Endothelial cell of umbilical vein (primary cell): Measurements from ENCODE around the gene MVK. TPM values are rescaled to one million over a fixed set of nuclear protein-coding genes. Genes with fewer than 3 reads are reported as not detected.

ENCODE experiments used
- BruUV-seq: library from RNA; stranded (reverse); fragments of 400-500 nt; replicated peaks from 2 replicates; lab custom pipeline; 2021; lab: Mats Ljungman, UMichigan
- CTCF ChIA-PET: fragments of 300-600, 350-600 bp; sonication (Branson Sonifier 250); formaldehyde crosslinking; loops from one replicate; lab custom pipeline; 2021; ENCODE audit warnings: antibody characterized with exemption, inconsistent platforms; lab: Charles Lee
- POLR2A ChIA-PET: fragments of 300-600, 350-600 bp; sonication (Branson Sonifier 250); formaldehyde crosslinking; loops from one replicate; lab custom pipeline; 2021; ENCODE audit warnings: antibody characterized with exemption, inconsistent platforms; lab: Charles Lee
- DNase-seq: peaks from one replicate; pipeline ENCODE4 v3.0.0-alpha.2; 2011; ENCODE audit warnings: low read depth, low spot score
- FAIRE-seq: peaks from 2 replicates; lab custom pipeline; 2011; peaks lifted over from hg19 to GRCh38; lab: Jason Lieb, UNC
- H2AFZ ChIP-seq: 2 replicates; pipeline ENCODE4 v1.6.0; 2012; ENCODE audit warnings: low read depth, low read length, control low read depth, inconsistent platforms
- H3K27ac ChIP-seq: 2 replicates; pipeline ENCODE4 v1.5.1; 2011; ENCODE audit warnings: low read depth, mild to moderate bottlenecking, control low read depth, low read length, moderate library complexity; ENCODE audit not compliant: insufficient read depth
- H3K27me3 ChIP-seq, 2 experiments: 2 replicates each; pipeline versions ENCODE4 v1.6.0 to v1.6.1; 2011; ENCODE audit warnings: low read length in 2 of 2, mixed read lengths in 1 of 2; ENCODE audit not compliant: control insufficient read depth in 2 of 2, insufficient read depth in 2 of 2
- H3K36me3 ChIP-seq, 2 experiments: 2 replicates in 1 of 2; 3 replicates in 1 of 2; pipeline ENCODE4 v1.5.1; 2011; ENCODE audit warnings: low read length in 2 of 2, mild to moderate bottlenecking in 1 of 2, moderate library complexity in 1 of 2; ENCODE audit not compliant: control insufficient read depth in 2 of 2, insufficient read depth in 2 of 2; ENCODE audit errors: extremely low read depth in 1 of 2
- H3K4me1 ChIP-seq: 3 replicates; pipeline ENCODE4 v1.5.1; 2011; ENCODE audit warnings: mild to moderate bottlenecking, low read length; ENCODE audit not compliant: control insufficient read depth, insufficient read depth; ENCODE audit errors: extremely low read depth
- H3K4me2 ChIP-seq: 2 replicates; pipeline ENCODE4 v1.6.1; 2011; ENCODE audit warnings: low read length, control low read depth, mixed read lengths; ENCODE audit not compliant: insufficient read depth
- H3K4me3 ChIP-seq, 3 experiments: fragments of 200-600 bp in 1 of 3; sonication (generic), shearing (Covaris generic) in 1 of 3; replicated peaks in 1 of 3; 2 replicates each; pipeline ENCODE4 v1.5.1; 2011 to 2016; ENCODE audit warnings: control low read depth in 3 of 3, low read length in 3 of 3, mild to moderate bottlenecking in 2 of 3, inconsistent platforms in 1 of 3, low read depth in 1 of 3, moderate library complexity in 1 of 3; ENCODE audit not compliant: insufficient read depth in 1 of 3
- H3K79me2 ChIP-seq: 2 replicates; pipeline ENCODE4 v1.6.0; 2012; ENCODE audit warnings: low read length, inconsistent platforms; ENCODE audit not compliant: control insufficient read depth, insufficient read depth
- H3K9ac ChIP-seq: replicated peaks from 2 replicates; pipeline ENCODE3; 2011; ENCODE audit warnings: low read length, control low read depth; ENCODE audit not compliant: insufficient read depth; ENCODE audit errors: extremely low read depth
- H3K9me1 ChIP-seq: replicated peaks from 3 replicates; pipeline ENCODE4 v1.6.0; 2011; ENCODE audit warnings: mild to moderate bottlenecking, low read length; ENCODE audit not compliant: control insufficient read depth, insufficient read depth; ENCODE audit errors: extremely low read depth
- H3K9me3 ChIP-seq: replicated peaks from 2 replicates; pipeline ENCODE4 v1.5.1; 2012; ENCODE audit warnings: low read length, inconsistent platforms; ENCODE audit not compliant: control insufficient read depth, insufficient read depth
- H4K20me1 ChIP-seq: replicated peaks from 2 replicates; pipeline ENCODE3; 2011; ENCODE audit warnings: mild to moderate bottlenecking, low read length; ENCODE audit not compliant: control insufficient read depth, insufficient read depth; ENCODE audit errors: extremely low read depth
- CTCF ChIP-seq, 2 donors: IDR thresholded peaks; 1 replicate in 1 of 2; 2 replicates in 1 of 2; pipeline ENCODE4 v1.5.1; 2011; ENCODE audit warnings: low read length in 2 of 2, mild to moderate bottlenecking in 2 of 2, moderate library complexity in 2 of 2, control low read depth in 1 of 2, inconsistent platforms in 1 of 2, low read depth in 1 of 2; ENCODE audit not compliant: insufficient read depth in 1 of 2; ENCODE audit errors: extremely low read depth in 1 of 2
- FOS ChIP-seq: IDR thresholded peaks from 2 replicates; pipeline ENCODE4 v1.6.1; 2011; ENCODE audit warnings: mild to moderate bottlenecking, low read length, moderate library complexity, borderline replicate concordance; ENCODE audit not compliant: insufficient read depth
- GATA2 ChIP-seq: IDR thresholded peaks from 2 replicates; pipeline ENCODE4 v1.7.0; 2011; ENCODE audit warnings: low read depth, mild to moderate bottlenecking, moderate library complexity, mixed read lengths, low read length; ENCODE audit not compliant: insufficient read length, insufficient read depth
- JUN ChIP-seq: IDR thresholded peaks from 2 replicates; pipeline ENCODE4 v1.6.1; 2011; ENCODE audit warnings: borderline replicate concordance, low read depth; ENCODE audit not compliant: insufficient read length, insufficient read depth
- MAX ChIP-seq: IDR thresholded peaks from 2 replicates; pipeline ENCODE4 v1.6.1; 2011; ENCODE audit not compliant: insufficient read depth, insufficient read length
- MYC ChIP-seq: IDR thresholded peaks from one replicate; pipeline ENCODE4 v1.6.1; 2011; ENCODE audit warnings: mild to moderate bottlenecking, low read depth, low read length
- POLR2A ChIP-seq: IDR thresholded peaks from 2 replicates; pipeline ENCODE4 v1.6.1; 2012; ENCODE audit warnings: low read depth, mild to moderate bottlenecking, control low read depth, low read length
- POLR2AphosphoS5 ChIP-seq: IDR thresholded peaks from 2 replicates; pipeline ENCODE4 v1.6.1; 2012; ENCODE audit warnings: low read depth, mild to moderate bottlenecking, control low read depth, low read length, moderate library complexity; ENCODE audit not compliant: insufficient read depth
- dilution Hi-C: fragments of 300-500 bp; cut with MboI; formaldehyde crosslinking; loops from one replicate; pipeline ENCODE4 v1.15.0; 2019; ENCODE audit warnings: low sequenced_read_pairs; ENCODE audit not compliant: extremely low pct_ligation_motif_present
- intact Hi-C: fragments of 100-400 bp; cut with micrococcal nuclease; formaldehyde crosslinking; loops from one replicate; pipeline ENCODE4 v1.10.0; 2022
- polyA plus RNA-seq, 4 experiments: library from polyadenylated mRNA; depleted of rRNA in 3 of 4; stranded (reverse) in 3 of 4; unstranded in 1 of 4; fragments of >200 nt; gene quantifications; 2 replicates each; pipeline versions ENCODE4 v1.2.1 to v1.2.3, GENCODE V29; 2011 to 2012; ENCODE audit warnings: missing spikeins in 1 of 4
- total RNA-seq: library from RNA; stranded (reverse); gene quantifications from 2 replicates; pipeline ENCODE4 v1.2.3, GENCODE V29; 2021

Gene MVK
- total and polyA plus RNA-seq, 2 donors (not counting 3 experiments of a cell fraction or from before 2014, with no cell fraction given): 32.6 to 42.6 TPM

- Histone ChIP-seq H3K9me3 (no peaks in the 10 kb centered on the region), H2AFZ (no peak overlapping the region), H3K27me3 (peaks cover 0 to 2% of the 10 kb centered on the region in 2 experiments), H3K4me2 (no peak overlapping the region), H3K79me2 (no peaks in the 10 kb centered on the region), H3K9ac (no peak overlapping the region), H4K20me1 (no peaks in the 10 kb centered on the region), H3K4me3 (no peak overlapping the region), H3K36me3 (no peaks in the 10 kb centered on the region), H3K27ac (no peak overlapping the region), H3K4me1 (no peaks in the 10 kb centered on the region), H3K9me1 (no peaks in the 10 kb centered on the region)
- dilution Hi-C loops (no loop called here), intact Hi-C loops (no loop called here)
- no TSS peak for BruUV-seq
- POLR2A ChIA-PET: no interaction called here
- CTCF ChIA-PET: no interaction called here
- DNase-seq: no peak
- FAIRE-seq: no peak
- no peak for TF ChIP-seq POLR2AphosphoS5
- TF ChIP-seq CTCF (IDR thresholded peaks at IDR 0.05; ENCODE audit: extremely low read depth in 1 of 2, insufficient read depth in 1 of 2, low read depth in 1 of 2, low read length in 2 of 2): no peak
- TF ChIP-seq MYC: no peak
- no peak for TF ChIP-seq POLR2A
- no peak for TF ChIP-seq GATA2
- no peak for TF ChIP-seq MAX
- TF ChIP-seq JUN: no peak
- TF ChIP-seq FOS: no peak
These were observed 50.9 kb downstream of the MVK start for GRCh38 chr12:109624467-109624866.
